Heart left ventricle (tissue), 16 donors: Measurements from ENCODE around the gene PTK7. TPM values are rescaled to one million over a fixed set of nuclear protein-coding genes. Genes with fewer than 3 reads are reported as not detected.

Experiments
- ATAC-seq, 4 donors: fragments of 200-7000 bp; cut with Tn5 transposase; one replicate each; pipeline ENCODE4 v1.9.1; 2020 to 2022; ENCODE audit warnings: moderate library complexity in 4 of 4, mild to moderate bottlenecking in 3 of 4, moderate number of reproducible peaks in 1 of 4
- DNase-seq, 5 donors: peaks; one replicate each; pipeline ENCODE4 v3.0.0-alpha.2; 2020
- H3K27ac ChIP-seq, 12 donors: fragments of 200-600 bp; sonication (generic) in 4 of 12; one replicate each; pipeline versions ENCODE4 v1.5.0 to v1.8.0; 2016 to 2022; ENCODE audit warnings: mild to moderate bottlenecking in 2 of 12
- H3K27me3 ChIP-seq, 9 donors: fragments of 200-600 bp; sonication (generic) in 2 of 9; one replicate each; pipeline versions ENCODE4 v1.5.1 to v1.8.0; 2016 to 2022; ENCODE audit warnings: mild to moderate bottlenecking in 3 of 9
- H3K36me3 ChIP-seq, 9 donors: fragments of 200-600 bp; sonication (generic) in 2 of 9; one replicate each; pipeline versions ENCODE4 v1.5.0 to v1.8.0; 2018 to 2022; ENCODE audit warnings: mild to moderate bottlenecking in 2 of 9
- H3K4me1 ChIP-seq, 12 donors: fragments of 200-600 bp; sonication (generic) in 4 of 12; one replicate each; pipeline versions ENCODE4 v1.5.0 to v1.8.0; 2016 to 2022; ENCODE audit warnings: mild to moderate bottlenecking in 3 of 12
- H3K4me3 ChIP-seq, 12 donors: fragments of 200-600 bp; sonication (generic) in 4 of 12; one replicate each; pipeline versions ENCODE4 v1.5.0 to v1.8.0; 2017 to 2022; ENCODE audit warnings: mild to moderate bottlenecking in 9 of 12, moderate library complexity in 4 of 12
- H3K9me3 ChIP-seq, 12 donors: fragments of 200-600 bp; sonication (generic) in 4 of 12; one replicate each; pipeline versions ENCODE4 v1.5.0 to v1.8.0; 2016 to 2022; ENCODE audit warnings: mild to moderate bottlenecking in 1 of 12
- POLR2A ChIP-seq, 2 donors: fragments of 450-650 bp; IDR thresholded peaks; one replicate each; pipeline ENCODE4 v1.6.1; 2017; ENCODE audit warnings: antibody characterized with exemption in 2 of 2, mild to moderate bottlenecking in 2 of 2, moderate library complexity in 2 of 2
- WGBS, 4 donors: extraction: QIAGEN DNeasy Blood & Tissue Kit in 2 of 4; methylation state at CpG; one replicate each; pipeline versions ENCODE4 v1.1.5 to v1.1.7; 2013 to 2018; 5-methylcytosine and 5-hydroxymethylcytosine counted together
- intact Hi-C, 10 donors: fragments of 100-400 bp; cut with DNase I; formaldehyde crosslinking; loops; one replicate each; pipeline versions ENCODE4 v1.11.1 to v1.14.2; 2022
- polyA plus RNA-seq, 2 donors: library from polyadenylated mRNA; stranded (reverse); fragments of 200-250 nt; gene quantifications; one replicate each; pipeline ENCODE4 v1.2.3, GENCODE V29; 2013
- total RNA-seq, 9 donors: library from RNA; depleted of rRNA in 2 of 9; stranded (reverse); fragments of >200 nt in 2 of 9; fragmentation: NEBNext Ultra II Directional in 3 of 9; extraction: Animal tissue kit (Norgen Biotek cat#: 25700) in 3 of 9; gene quantifications; one replicate each; pipeline versions ENCODE4 v1.1.0 to v1.2.4, GENCODE V29; 2016 to 2023
- TF ChIP-seq, protein P1 (sequence below), 12 donors: fragments of 200-600 bp; sonication (generic) in 4 of 12; IDR thresholded peaks; one replicate each; pipeline versions ENCODE4 v1.5.0 to v1.8.0; 2018 to 2022; ENCODE audit warnings: antibody characterized with exemption in 12 of 12, mild to moderate bottlenecking in 5 of 12
- donor health status: ischemic (EF 13 %, LVEDD 7.1; RV severe dilation, severe dysfunction).
- donor health status: healthy with polysubstance abuse.
- donor health status: DM: no; HTN: yes; CAD: no.
- donor health status: DM: no; HTN: no; CAD: no.
- donor health status: ischemic (EF 25% LVEDD 6.9; RV normal size, moderate dysfunction).
- donor health status: ischemic (EF 25% LVEDD 5.7; RV mildly dilated, moderate dysfunction).
- donor health status: healthy.
- donor health status: DM: yes; HTN: yes; CAD: no.
- donor health status: ischemic (EF 35%, LVEDD 5.7; RV mildly dilated, moderate dysfunction).
- donor health status: nonischemic (EF 11% LVEDD 7.7; RV severe dilation, severe dysfunction).
- donor health status: DM: yes; HTN: yes; CAD: no.
- donor health status: PGD.
- donor health status: ischemic (EF 29% LVEDD 5.4; RV normal size, mild dysfunction).
- donor health status: nonischemic (EF 23%, LVEDD 6.1; RV moderate dilation, normal function).

The PTK7 gene
- total and polyA plus RNA-seq, 11 donors = 1.4 to 10.4 (median 1.9) TPM

DNA sequence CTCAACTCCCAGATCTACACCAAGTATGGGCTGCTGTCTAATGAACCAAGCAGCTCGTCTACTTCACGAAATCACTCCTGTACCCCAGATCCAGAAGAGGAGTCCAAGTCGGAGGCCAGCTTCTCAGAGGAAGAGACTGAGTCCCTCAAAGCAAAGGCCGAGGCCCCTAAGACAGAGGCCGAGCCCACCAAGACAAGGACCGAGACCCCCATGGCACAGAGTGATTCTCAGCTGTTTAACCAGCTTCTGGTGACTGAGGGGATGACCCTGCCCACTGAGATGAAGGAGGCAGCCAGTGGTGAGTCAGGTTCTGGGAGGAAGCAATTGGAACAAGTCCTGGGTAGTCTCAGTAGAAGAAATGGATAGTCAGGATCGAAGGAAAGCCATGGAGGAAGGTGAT lies 111.7 kb downstream of the PTK7 start:
- intact Hi-C loops = loop anchor here in 1 of 10 donors (10.0 kb wide), 1 partner anchor 167 kb away; no protein-coding TSS in a partner anchor
- ATAC-seq (no peak), DNase-seq (no peak)
- WGBS, 4 donors = 95 to 98% (median 97%) methylated on average over 7 of the region's 7 CpGs
- no peaks in the 10 kb centered on the region for H3K9me3 ChIP-seq
- H3K27ac ChIP-seq = no peak overlapping the region
- H3K4me1 ChIP-seq = peaks cover 0 to 19% (median 10%) of the 10 kb centered on the region in 12 donors
- H3K36me3 ChIP-seq = peaks cover 0 to 75% (median 66%) of the 10 kb centered on the region in 9 donors
- TF ChIP-seq, protein P1, sequence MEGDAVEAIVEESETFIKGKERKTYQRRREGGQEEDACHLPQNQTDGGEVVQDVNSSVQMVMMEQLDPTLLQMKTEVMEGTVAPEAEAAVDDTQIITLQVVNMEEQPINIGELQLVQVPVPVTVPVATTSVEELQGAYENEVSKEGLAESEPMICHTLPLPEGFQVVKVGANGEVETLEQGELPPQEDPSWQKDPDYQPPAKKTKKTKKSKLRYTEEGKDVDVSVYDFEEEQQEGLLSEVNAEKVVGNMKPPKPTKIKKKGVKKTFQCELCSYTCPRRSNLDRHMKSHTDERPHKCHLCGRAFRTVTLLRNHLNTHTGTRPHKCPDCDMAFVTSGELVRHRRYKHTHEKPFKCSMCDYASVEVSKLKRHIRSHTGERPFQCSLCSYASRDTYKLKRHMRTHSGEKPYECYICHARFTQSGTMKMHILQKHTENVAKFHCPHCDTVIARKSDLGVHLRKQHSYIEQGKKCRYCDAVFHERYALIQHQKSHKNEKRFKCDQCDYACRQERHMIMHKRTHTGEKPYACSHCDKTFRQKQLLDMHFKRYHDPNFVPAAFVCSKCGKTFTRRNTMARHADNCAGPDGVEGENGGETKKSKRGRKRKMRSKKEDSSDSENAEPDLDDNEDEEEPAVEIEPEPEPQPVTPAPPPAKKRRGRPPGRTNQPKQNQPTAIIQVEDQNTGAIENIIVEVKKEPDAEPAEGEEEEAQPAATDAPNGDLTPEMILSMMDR (IDR thresholded peaks at IDR 0.05) = no peak
- TF ChIP-seq POLR2A (IDR thresholded peaks at IDR 0.05) = no peak
- H3K4me3 ChIP-seq = no peak overlapping the region
- H3K27me3 ChIP-seq = no peaks in the 10 kb centered on the region

DNA sequence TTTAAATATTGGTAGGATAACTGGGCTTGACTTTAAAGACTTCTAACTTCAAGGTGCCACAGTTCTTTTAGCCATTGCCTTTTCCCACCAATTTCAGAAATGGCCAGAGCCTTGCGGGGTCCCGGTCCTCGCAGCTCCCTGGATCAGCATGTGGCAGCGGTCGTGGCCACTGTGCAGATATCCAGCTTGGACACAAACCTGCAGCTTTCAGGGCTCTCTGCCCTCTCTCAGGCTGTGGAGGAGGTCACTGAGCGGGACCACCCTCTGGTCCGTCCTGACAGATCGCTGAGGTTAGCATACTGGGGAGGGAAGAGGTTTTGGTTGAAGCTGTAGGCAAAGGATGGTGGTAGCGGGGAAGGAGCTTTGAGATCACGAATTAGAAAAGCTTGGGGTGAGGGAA lies 112.3 kb downstream of the PTK7 start:
- DNase-seq = no peak
- 92 to 95% (median 93%) methylated on average over 9 to 10 of the region's 10 CpGs for WGBS, 4 donors
- Histone ChIP-seq H3K4me3 (no peak overlapping the region), H3K4me1 (peaks cover 0 to 13% (median 4%) of the 10 kb centered on the region in 12 donors), H3K36me3 (peaks cover 0 to 81% (median 72%) of the 10 kb centered on the region in 9 donors), H3K27ac (no peak overlapping the region), H3K9me3 (no peaks in the 10 kb centered on the region), H3K27me3 (no peaks in the 10 kb centered on the region)
- TF ChIP-seq POLR2A (IDR thresholded peaks at IDR 0.05) = no peak
- TF ChIP-seq, protein P1 (IDR thresholded peaks at IDR 0.05) = no peak
- no peak for ATAC-seq
- intact Hi-C loops = loop anchor here in 1 of 10 donors (10.0 kb wide), 1 partner anchor 166 kb away; no protein-coding TSS in a partner anchor

DNA sequence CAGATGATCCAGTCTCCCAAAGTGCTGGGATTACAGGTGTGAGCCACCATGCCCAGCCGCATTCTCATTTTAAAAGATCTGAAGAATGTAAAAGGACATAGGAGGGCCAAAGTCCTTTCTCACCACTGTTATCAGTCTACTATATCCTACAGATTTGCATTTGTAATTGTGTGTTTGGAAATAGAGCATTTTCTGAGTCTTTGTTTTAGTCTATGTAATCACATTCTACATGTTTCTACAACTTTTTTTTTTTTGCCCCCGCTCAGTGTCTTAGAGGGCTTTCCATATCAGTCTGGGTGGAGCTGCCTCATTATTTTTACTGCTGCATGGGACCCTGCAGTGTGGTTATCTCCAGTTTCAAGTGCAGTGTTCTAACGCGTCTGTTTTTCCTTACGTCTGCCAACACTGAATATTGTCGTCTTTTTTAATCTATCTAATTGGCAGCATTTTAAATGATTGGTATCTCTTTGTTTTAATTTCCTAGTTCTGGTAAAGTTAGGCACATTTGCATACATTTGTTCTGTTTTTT lies 113.7 kb downstream of the PTK7 start:
- Histone ChIP-seq H3K36me3 (peaks cover 0 to 87% (median 81%) of the 10 kb centered on the region in 9 donors), H3K4me3 (no peak overlapping the region), H3K4me1 (peaks cover 0 to 6% (median 0%) of the 10 kb centered on the region in 12 donors), H3K27me3 (no peaks in the 10 kb centered on the region), H3K27ac (no peak overlapping the region), H3K9me3 (no peaks in the 10 kb centered on the region)
- 52 to 60% (median 57%) methylated on average over 6 of the region's 6 CpGs for WGBS, 4 donors
- no peak for DNase-seq
- TF ChIP-seq, protein P1 (IDR thresholded peaks at IDR 0.05) = no peak
- no peak for TF ChIP-seq POLR2A (IDR thresholded peaks at IDR 0.05)
- ATAC-seq = no peak
- intact Hi-C loops = loop anchor here in 1 of 10 donors (10.0 kb wide), 1 partner anchor 165 kb away; no protein-coding TSS in a partner anchor

DNA sequence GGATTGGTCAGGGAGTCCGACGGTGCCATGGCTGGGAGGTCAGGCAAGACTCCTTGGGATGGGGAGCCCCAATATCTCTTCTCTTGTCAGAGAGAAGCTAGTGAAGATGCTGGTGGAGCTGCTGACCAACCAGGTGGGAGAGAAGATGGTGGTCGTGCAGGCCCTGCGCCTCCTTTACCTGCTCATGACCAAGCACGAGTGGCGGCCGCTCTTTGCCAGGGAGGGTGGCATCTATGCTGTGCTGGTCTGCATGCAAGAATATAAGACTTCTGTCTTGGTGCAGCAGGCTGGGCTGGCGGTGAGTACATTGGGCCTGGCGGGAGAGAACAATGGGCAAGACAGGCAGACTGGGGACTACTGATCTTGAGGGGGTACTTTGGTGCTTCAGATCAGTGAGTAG lies 116.8 kb downstream of the PTK7 start:
- H3K4me1 ChIP-seq = peaks cover 0 to 6% (median 0%) of the 10 kb centered on the region in 12 donors
- H3K27ac ChIP-seq = no peak overlapping the region
- H3K36me3 ChIP-seq = peaks cover 0 to 88% (median 81%) of the 10 kb centered on the region in 9 donors
- intact Hi-C loops = no loop called here
- H3K9me3 ChIP-seq = no peaks in the 10 kb centered on the region
- 95 to 98% (median 96%) methylated on average over 6 to 9 of the region's 9 CpGs for WGBS, 4 donors
- H3K27me3 ChIP-seq = no peaks in the 10 kb centered on the region
- DNase-seq (no peak), ATAC-seq (no peak)
- no peak overlapping the region for H3K4me3 ChIP-seq
- TF ChIP-seq POLR2A (IDR thresholded peaks at IDR 0.05) = no peak
- TF ChIP-seq, protein P1 (IDR thresholded peaks at IDR 0.05) = no peak
